Kidney epithelial cell (primary cell): ENCODE data around the gene WNT7A. TPM values are rescaled to one million over a fixed set of nuclear protein-coding genes. Genes with fewer than 3 reads are reported as not detected.

Source experiments
- DNase-seq: peaks from one replicate; pipeline ENCODE4 v3.0.0-alpha.2; 2010; ENCODE audit warnings: low read depth
- H3K27me3 ChIP-seq: 2 replicates; pipeline ENCODE4 v1.6.0; 2011; ENCODE audit warnings: low read length; ENCODE audit not compliant: control insufficient read depth, insufficient read depth
- H3K36me3 ChIP-seq: 2 replicates; pipeline ENCODE4 v1.5.1; 2011; ENCODE audit warnings: low read length; ENCODE audit not compliant: control insufficient read depth, insufficient read depth
- H3K4me3 ChIP-seq: 2 replicates; pipeline ENCODE4 v1.5.1; 2011; ENCODE audit warnings: low read depth, mild to moderate bottlenecking, control low read depth, low read length
- CTCF ChIP-seq: IDR thresholded peaks from 2 replicates; pipeline ENCODE4 v1.5.1; 2011; ENCODE audit warnings: mild to moderate bottlenecking, moderate library complexity, low read length, control low read depth, inconsistent platforms; ENCODE audit not compliant: insufficient read depth, poor library complexity, severe bottlenecking
- total RNA-seq: library from RNA; depleted of rRNA; stranded (reverse); fragments of >200 nt; gene quantifications from 2 replicates; pipeline ENCODE4 v1.2.3, GENCODE V29; 2015

Gene WNT7A
- total RNA-seq, 1 donor from 2014 or later = 14.4 TPM

- no peak for TF ChIP-seq CTCF
- Histone ChIP-seq H3K27me3 (peaks cover 21% of the 10 kb centered on the region), H3K4me3 (no peak overlapping the region), H3K36me3 (no peaks in the 10 kb centered on the region)
- no peak for DNase-seq
These were observed 87.1 kb downstream of the WNT7A start for GRCh38 chr3:13792512-13793371.

- no peak overlapping the region for H3K4me3 ChIP-seq
- no peaks in the 10 kb centered on the region for H3K36me3 ChIP-seq
- peaks cover 21% of the 10 kb centered on the region for H3K27me3 ChIP-seq
- no peak for DNase-seq
- TF ChIP-seq CTCF = no peak
These were observed 87.8 kb downstream of the WNT7A start for GRCh38 chr3:13792051-13792490.

- peaks cover 21% of the 10 kb centered on the region for H3K27me3 ChIP-seq
- no peak for DNase-seq
- H3K36me3 ChIP-seq = no peaks in the 10 kb centered on the region
- TF ChIP-seq CTCF = no peak
- H3K4me3 ChIP-seq = no peak overlapping the region
These were observed 88.4 kb downstream of the WNT7A start for GRCh38 chr3:13791198-13792050.

GRCh38 chr3:13790376-13791197 lies 89.3 kb downstream of the WNT7A start:
- Histone ChIP-seq H3K4me3 (no peak overlapping the region), H3K36me3 (no peaks in the 10 kb centered on the region), H3K27me3 (peaks cover 21% of the 10 kb centered on the region)
- DNase-seq = no peak
- TF ChIP-seq CTCF = no peak

GRCh38 chr3:13788522-13789424 lies 91.1 kb downstream of the WNT7A start:
- no peaks in the 10 kb centered on the region for H3K36me3 ChIP-seq
- no peak for DNase-seq
- TF ChIP-seq CTCF = no peak
- peaks cover 21% of the 10 kb centered on the region for H3K27me3 ChIP-seq
- no peak overlapping the region for H3K4me3 ChIP-seq
